ENCODE measurements around the gene TSPAN2. TPM values are rescaled to one million over a fixed set of nuclear protein-coding genes. Genes with fewer than 3 reads are reported as not detected.

The TSPAN2 gene
- 1.3 and 5.3 TPM in 2 replicates for total RNA-seq

GRCh38 chr1:115089420-115090185, at the start of gene TSPAN2:
TSPAN2 (minus strand) TSS chr1:115089503; CDS start chr1:115089432, 71 bp downstream.
- DNase-seq, result peak; percentile 44

GRCh38 chr1:115138973-115139372, 49.7 kb upstream of the TSPAN2 start:
- peak; percentile 92 for DNase-seq

GRCh38 chr1:115138271-115138670, 49.0 kb upstream of the TSPAN2 start:
- no peak for DNase-seq

- DNase-seq, result no peak
Measured at GRCh38 chr1:115137191-115137590, 47.9 kb upstream of the TSPAN2 start.

GRCh38 chr1:115136706-115137105, 47.4 kb upstream of the TSPAN2 start:
- DNase-seq, result no peak

GRCh38 chr1:115136106-115136505, 46.8 kb upstream of the TSPAN2 start:
- DNase-seq, result no peak

GRCh38 chr1:115135681-115136080, 46.4 kb upstream of the TSPAN2 start:
- DNase-seq, result no peak

- peak; percentile 26 for DNase-seq
Measured at GRCh38 chr1:115134850-115135480, 45.7 kb upstream of the TSPAN2 start.

GRCh38 chr1:115134231-115134630, 44.9 kb upstream of the TSPAN2 start:
- DNase-seq, result no peak

- peak; percentile 50 for DNase-seq
Measured at GRCh38 chr1:115133440-115133839, 44.1 kb upstream of the TSPAN2 start.

- DNase-seq, result no peak
Measured at GRCh38 chr1:115130786-115131185, 41.5 kb upstream of the TSPAN2 start.

GRCh38 chr1:115129071-115129640, 39.9 kb upstream of the TSPAN2 start:
- DNase-seq, result no peak

- no peak for DNase-seq
Measured at GRCh38 chr1:115127539-115127938, 38.2 kb upstream of the TSPAN2 start.

- no peak for DNase-seq
Measured at GRCh38 chr1:115126516-115126915, 37.2 kb upstream of the TSPAN2 start.

GRCh38 chr1:115123116-115123515, 33.8 kb upstream of the TSPAN2 start:
- DNase-seq, result no peak

- DNase-seq, result no peak
Measured at GRCh38 chr1:115121793-115122192, 32.5 kb upstream of the TSPAN2 start.

GRCh38 chr1:115120296-115120695, 31.0 kb upstream of the TSPAN2 start:
- no peak for DNase-seq

- no peak for DNase-seq
Measured at GRCh38 chr1:115118611-115119010, 29.3 kb upstream of the TSPAN2 start.

GRCh38 chr1:115118086-115118485, 28.8 kb upstream of the TSPAN2 start:
- no peak for DNase-seq

GRCh38 chr1:115117298-115117697, 28.0 kb upstream of the TSPAN2 start:
- no peak for DNase-seq

- DNase-seq, result no peak
Measured at GRCh38 chr1:115116512-115116911, 27.2 kb upstream of the TSPAN2 start.

- no peak for DNase-seq
Measured at GRCh38 chr1:115115521-115116161, 26.3 kb upstream of the TSPAN2 start.

GRCh38 chr1:115114308-115114707, 25.0 kb upstream of the TSPAN2 start:
- no peak for DNase-seq

Measured in dermis blood vessel endothelial cell (primary cell).